K562 (cell line): Measurements from ENCODE around the gene PPM1F. TPM values are rescaled to one million over a fixed set of nuclear protein-coding genes. Genes with fewer than 3 reads are reported as not detected.

ENCODE experiments used
- ATAC-seq: fragments of 200-7000 bp; cut with Tn5 transposase; 3 replicates; pipeline ENCODE4 v1.9.1; 2020; ENCODE audit warnings: moderate library complexity
- BruUV-seq: library from RNA; stranded (reverse); fragments of 400-500 nt; replicated peaks from 2 replicates; lab custom pipeline; 2021; lab: Mats Ljungman, UMichigan
- CTCF ChIA-PET: fragments of 300-600 bp; formaldehyde crosslinking; extraction: SDS; loops from one replicate; lab custom pipeline; 2021; ENCODE audit warnings: low intra/inter-chr PET ratio; lab: Yijun Ruan, JAX
- POLR2A ChIA-PET: fragments of 300-600, 350-650 bp; sonication (Branson Sonifier 250); formaldehyde crosslinking; extraction: SDS; loops from one replicate; lab custom pipeline; 2021; ENCODE audit warnings: antibody characterized with exemption, inconsistent platforms; lab: Yijun Ruan, JAX
- DNase-seq, 4 experiments: peaks; one replicate each; pipeline versions ENCODE4 v3.0.0 to v3.0.0-alpha.2; 2011 to 2018; ENCODE audit warnings: low spot score in 3 of 4, mixed read lengths in 3 of 4; ENCODE audit errors: extremely low read depth in 1 of 4
- FAIRE-seq: peaks from 2 replicates; lab custom pipeline; 2011; peaks lifted over from hg19 to GRCh38; lab: Jason Lieb, UNC
- H2AFZ ChIP-seq: 2 replicates; pipeline ENCODE4 v1.6.0; 2011; ENCODE audit warnings: low read depth, low read length, control low read depth, inconsistent platforms
- H3K27ac ChIP-seq: fragments of 200-600 bp; 3 replicates; pipeline ENCODE4 v1.8.0; 2011; ENCODE audit warnings: low read depth, mild to moderate bottlenecking, control low read depth, inconsistent platforms, low read length, moderate library complexity, mixed read lengths; ENCODE audit errors: extremely low read depth
- H3K27me3 ChIP-seq, 2 experiments: fragments of 300-600 bp in 1 of 2; 2 replicates in 1 of 2; 3 replicates in 1 of 2; pipeline versions ENCODE4 v1.6.0 to v1.8.0; 2011; ENCODE audit warnings: inconsistent platforms in 2 of 2, low read length in 2 of 2, mild to moderate bottlenecking in 1 of 2, mixed read lengths in 1 of 2, moderate library complexity in 1 of 2; ENCODE audit not compliant: control insufficient read depth in 2 of 2, insufficient read depth in 2 of 2
- H3K36me3 ChIP-seq: fragments of 300-600 bp; 3 replicates; pipeline ENCODE4 v1.8.0; 2011; ENCODE audit warnings: mild to moderate bottlenecking, low read length, inconsistent platforms; ENCODE audit not compliant: control insufficient read depth, insufficient read depth
- H3K4me1 ChIP-seq, 2 experiments: fragments of 200-600 bp in 1 of 2; replicated peaks in 1 of 2; 2 replicates in 1 of 2; 3 replicates in 1 of 2; pipeline versions ENCODE4 v1.5.1 to v1.8.0; 2011; ENCODE audit warnings: inconsistent platforms in 2 of 2, low read length in 2 of 2, mild to moderate bottlenecking in 1 of 2, mixed read lengths in 1 of 2, moderate library complexity in 1 of 2; ENCODE audit not compliant: control insufficient read depth in 2 of 2, insufficient read depth in 2 of 2
- H3K4me2 ChIP-seq: 2 replicates; pipeline ENCODE4 v1.6.1; 2011; ENCODE audit warnings: low read length, control low read depth, inconsistent platforms, mixed read lengths; ENCODE audit not compliant: insufficient read depth
- H3K4me3 ChIP-seq: fragments of 200-600 bp; sonication (generic), shearing (Covaris generic); 2 replicates; pipeline ENCODE4 v1.5.1; 2016; ENCODE audit warnings: control low read depth, inconsistent platforms
- H3K79me2 ChIP-seq: fragments of 200-600 bp; 3 replicates; pipeline ENCODE4 v1.8.0; 2011; ENCODE audit warnings: low read length, inconsistent platforms; ENCODE audit not compliant: control insufficient read depth, insufficient read depth
- H3K9ac ChIP-seq, 2 experiments: 2 replicates each; pipeline versions ENCODE4 v1.6.0 to v1.6.1; 2011; ENCODE audit warnings: low read depth in 2 of 2, low read length in 2 of 2, control low read depth in 1 of 2, inconsistent platforms in 1 of 2, mild to moderate bottlenecking in 1 of 2, mixed read lengths in 1 of 2; ENCODE audit not compliant: insufficient read depth in 1 of 2
- H3K9me1 ChIP-seq: one replicate; pipeline ENCODE4 v1.6.0; 2011; ENCODE audit warnings: inconsistent platforms, mild to moderate bottlenecking, low read length, moderate library complexity; ENCODE audit not compliant: control insufficient read depth, insufficient read depth
- H3K9me3 ChIP-seq: replicated peaks from 2 replicates; pipeline ENCODE4 v1.5.1; 2011; ENCODE audit warnings: low read depth, low read length, inconsistent platforms; ENCODE audit not compliant: control insufficient read depth, insufficient read depth
- H4K20me1 ChIP-seq: replicated peaks from 2 replicates; pipeline ENCODE4 v1.6.1; 2011; ENCODE audit warnings: low read length, inconsistent platforms, mixed read lengths; ENCODE audit not compliant: control insufficient read depth, insufficient read depth
- JUNB ChIP-seq: fragments of 450-650 bp; formaldehyde crosslinking; conservative IDR thresholded peaks from 2 replicates; pipeline ENCODE4 v1.4.0; 2020; ENCODE audit warnings: mild to moderate bottlenecking
- RBBP5 ChIP-seq: fragments of 200-600 bp; sonication (generic); IDR thresholded peaks from 2 replicates; pipeline ENCODE4 v1.6.1; 2012; ENCODE audit warnings: borderline replicate concordance, mild to moderate bottlenecking, low read length, control low read depth, inconsistent platforms; ENCODE audit not compliant: insufficient read depth, poor library complexity, severe bottlenecking
- ZNF165 ChIP-seq: fragments of 250-450 bp; sonication (Bioruptor Pico); IDR thresholded peaks from 2 replicates; pipeline ENCODE4 v1.4.0; 2020; ENCODE audit warnings: borderline replicate concordance
- ZNF408 ChIP-seq: fragments of 250-450 bp; sonication (Bioruptor Pico); IDR thresholded peaks from 2 replicates; pipeline ENCODE4 v1.4.0; 2020; ENCODE audit warnings: low read depth, mild to moderate bottlenecking, moderate library complexity
- ZSCAN29 ChIP-seq: fragments of 450-650 bp; IDR thresholded peaks from 2 replicates; pipeline ENCODE4 v1.6.1; 2017
- WGBS: fragments of 100-300 bp; shearing (Covaris generic); methylation state at CpG from one replicate; pipeline ENCODE4 v1.1.6; 2016; ENCODE audit warnings: low coverage, mixed read lengths; ENCODE audit not compliant: insufficient coverage; ENCODE audit errors: missing lambda C conversion rate; 5-methylcytosine and 5-hydroxymethylcytosine counted together
- in situ Hi-C: fragments of 300-500 bp; cut with MboI; formaldehyde crosslinking; loops from 4 replicates; pipeline ENCODE4 v1.15.0; 2018; ENCODE audit warnings: inconsistent platforms, mixed read lengths
- intact Hi-C: fragments of 100-400 bp; cut with micrococcal nuclease; formaldehyde crosslinking; loops from 2 replicates; pipeline ENCODE4 v1.14.2; 2022
- polyA plus RNA-seq, 8 experiments: library from polyadenylated mRNA; depleted of rRNA in 4 of 8; stranded (reverse) in 5 of 8; unstranded in 3 of 8; fragments of >200 nt; fragmentation: Nextera tagmentation in 2 of 8; fragmentation: Illumina TruSeq in 1 of 8; extraction: Ambion mirVana in 2 of 8; extraction: Trizol in 1 of 8; gene quantifications; 2 replicates each; pipeline versions ENCODE4 v1.2.1 to v1.2.3, GENCODE V29; 2011 to 2014; ENCODE audit warnings: inconsistent platforms in 1 of 8, missing spikeins in 1 of 8
- total RNA-seq, 7 experiments: library from RNA; depleted of rRNA in 6 of 7; stranded (reverse); fragments of >200 nt in 6 of 7; fragmentation: Illumina TruSeq in 2 of 7; extraction: Trizol in 2 of 7; gene quantifications; 2 replicates each; pipeline versions ENCODE4 v1.2.1 to v1.2.3, GENCODE V29; 2011 to 2021; ENCODE audit warnings: low replicate concordance in 1 of 7
- TF ChIP-seq, protein P1 (sequence below): fragments of 450-650 bp; formaldehyde crosslinking; IDR thresholded peaks from 2 replicates; pipeline ENCODE4 v1.4.0; 2022; ENCODE audit warnings: missing genetic modification characterization
- TF ChIP-seq, protein P2 (sequence below): fragments of 250-450 bp; sonication (Bioruptor Pico); IDR thresholded peaks from 2 replicates; pipeline ENCODE4 v1.4.0; 2020
- TF ChIP-seq, protein P3 (sequence below): fragments of 250-450 bp; sonication (Bioruptor Pico); IDR thresholded peaks from 2 replicates; pipeline ENCODE4 v1.8.0; 2022; ENCODE audit warnings: inconsistent platforms, mild to moderate bottlenecking, moderate library complexity, borderline replicate concordance
- TF ChIP-seq, protein P4 (sequence below): fragments of 450-650 bp; formaldehyde crosslinking; IDR thresholded peaks from 2 replicates; pipeline ENCODE4 v1.4.0; 2020; ENCODE audit warnings: mild to moderate bottlenecking, mixed read lengths

The PPM1F gene
- total and polyA plus RNA-seq, 9 of the 15 experiments (the other 6 are each of a cell fraction or from before 2014, with no cell fraction given) = 2.1 to 159 (median 64.0) TPM

DNA sequence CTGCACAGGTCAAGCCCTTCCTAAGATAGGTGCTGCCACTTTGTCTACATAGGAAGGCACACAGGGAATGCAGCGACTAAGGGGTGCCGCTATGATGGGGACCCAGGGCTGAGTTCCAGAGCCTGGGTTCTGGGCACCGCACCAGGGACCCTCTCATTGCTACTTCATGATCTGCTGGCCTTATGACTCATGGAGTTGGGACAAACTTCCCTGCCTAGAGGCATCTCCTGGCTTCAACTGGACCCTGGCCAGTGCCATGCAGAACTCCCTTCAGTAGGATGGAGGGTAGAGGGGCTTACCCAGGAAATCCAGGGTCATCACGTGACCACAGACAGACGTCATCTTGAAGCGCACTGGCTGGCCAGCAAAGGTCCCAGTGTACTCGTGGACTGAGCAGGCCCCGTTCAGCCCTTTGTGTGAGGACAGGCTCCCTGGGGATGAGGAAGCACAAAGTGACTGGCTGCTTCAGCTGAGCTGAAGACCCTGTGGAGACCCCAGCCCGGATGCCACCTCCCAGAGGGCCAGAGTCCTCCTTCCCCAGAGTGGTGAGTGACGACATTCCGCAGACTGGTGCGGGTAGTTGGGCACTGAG is 21.5 kb upstream of the PPM1F start:
- H3K9me1 ChIP-seq = peaks cover 25% of the 10 kb centered on the region
- ChIA-PET CTCF (interaction anchor here (1.4 to 1.5 kb wide), 2 partner anchors 21 to 222 kb away, joined by 3 to 4 read pairs; partner anchors contain the start of gene PPM1F), POLR2A (interaction anchor here (0.8 to 22.7 kb wide), 5 partner anchors 8 to 107 kb away, joined by 3 to 382 read pairs (median 5); partner anchors contain the start of gene MAPK1)
- H2AFZ ChIP-seq = no peak overlapping the region
- peak overlapping the region in 1 of 2 experiments; percentile 18; a peak in 1 of 4 replicates for H3K9ac ChIP-seq
- H3K36me3 ChIP-seq = peaks cover 92% of the 10 kb centered on the region
- intact Hi-C loops = no loop called here
- H4K20me1 ChIP-seq = peaks cover 64% of the 10 kb centered on the region
- no peak overlapping the region for H3K4me2 ChIP-seq
- no peak overlapping the region for H3K4me3 ChIP-seq
- ATAC-seq (peak; percentile 1; the same call in 1 of the 3 replicates), FAIRE-seq (no peak), DNase-seq (no peak)
- H3K9me3 ChIP-seq = no peaks in the 10 kb centered on the region
- H3K79me2 ChIP-seq = peaks cover 12% of the 10 kb centered on the region; the same call in 2 of the 3 replicates
- BruUV-seq = no TSS peak
- 83% methylated on average over 12 of the region's 12 CpGs for WGBS
- peaks cover 0 to 23% of the 10 kb centered on the region in 2 experiments; a peak in 1 of 5 replicates for H3K4me1 ChIP-seq
- in situ Hi-C loops = no loop called here
- H3K27me3 ChIP-seq = no peaks in the 10 kb centered on the region
- no peak overlapping the region for H3K27ac ChIP-seq
- TF ChIP-seq, protein P1, sequence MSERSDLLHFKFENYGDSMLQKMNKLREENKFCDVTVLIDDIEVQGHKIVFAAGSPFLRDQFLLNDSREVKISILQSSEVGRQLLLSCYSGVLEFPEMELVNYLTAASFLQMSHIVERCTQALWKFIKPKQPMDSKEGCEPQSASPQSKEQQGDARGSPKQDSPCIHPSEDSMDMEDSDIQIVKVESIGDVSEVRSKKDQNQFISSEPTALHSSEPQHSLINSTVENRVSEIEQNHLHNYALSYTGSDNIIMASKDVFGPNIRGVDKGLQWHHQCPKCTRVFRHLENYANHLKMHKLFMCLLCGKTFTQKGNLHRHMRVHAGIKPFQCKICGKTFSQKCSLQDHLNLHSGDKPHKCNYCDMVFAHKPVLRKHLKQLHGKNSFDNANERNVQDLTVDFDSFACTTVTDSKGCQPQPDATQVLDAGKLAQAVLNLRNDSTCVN (CRISPR knock-in tag) = 0 out of 2 replicates have a peak, but pooled peaks have one; percentile 8
- TF ChIP-seq ZNF165 (CRISPR knock-in tag) = 0 out of 2 replicates have a peak, but pooled peaks have one; percentile 4
- TF ChIP-seq RBBP5 = peak; percentile 6
- TF ChIP-seq, protein P2, sequence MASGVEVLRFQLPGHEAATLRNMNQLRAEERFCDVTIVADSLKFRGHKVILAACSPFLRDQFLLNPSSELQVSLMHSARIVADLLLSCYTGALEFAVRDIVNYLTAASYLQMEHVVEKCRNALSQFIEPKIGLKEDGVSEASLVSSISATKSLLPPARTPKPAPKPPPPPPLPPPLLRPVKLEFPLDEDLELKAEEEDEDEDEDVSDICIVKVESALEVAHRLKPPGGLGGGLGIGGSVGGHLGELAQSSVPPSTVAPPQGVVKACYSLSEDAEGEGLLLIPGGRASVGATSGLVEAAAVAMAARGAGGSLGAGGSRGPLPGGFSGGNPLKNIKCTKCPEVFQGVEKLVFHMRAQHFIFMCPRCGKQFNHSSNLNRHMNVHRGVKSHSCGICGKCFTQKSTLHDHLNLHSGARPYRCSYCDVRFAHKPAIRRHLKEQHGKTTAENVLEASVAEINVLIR (CRISPR knock-in tag) = no peak
- no peak for TF ChIP-seq ZSCAN29
- TF ChIP-seq, protein P3, sequence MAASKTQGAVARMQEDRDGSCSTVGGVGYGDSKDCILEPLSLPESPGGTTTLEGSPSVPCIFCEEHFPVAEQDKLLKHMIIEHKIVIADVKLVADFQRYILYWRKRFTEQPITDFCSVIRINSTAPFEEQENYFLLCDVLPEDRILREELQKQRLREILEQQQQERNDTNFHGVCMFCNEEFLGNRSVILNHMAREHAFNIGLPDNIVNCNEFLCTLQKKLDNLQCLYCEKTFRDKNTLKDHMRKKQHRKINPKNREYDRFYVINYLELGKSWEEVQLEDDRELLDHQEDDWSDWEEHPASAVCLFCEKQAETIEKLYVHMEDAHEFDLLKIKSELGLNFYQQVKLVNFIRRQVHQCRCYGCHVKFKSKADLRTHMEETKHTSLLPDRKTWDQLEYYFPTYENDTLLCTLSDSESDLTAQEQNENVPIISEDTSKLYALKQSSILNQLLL (CRISPR knock-in tag) = peak; percentile 34; the same call in 1 of the 2 replicates
- peak; percentile 39; the same call in 1 of the 2 replicates for TF ChIP-seq ZNF408 (CRISPR knock-in tag)
- TF ChIP-seq JUNB (CRISPR knock-in tag) = peak; percentile 14; the same call in 1 of the 2 replicates
- TF ChIP-seq, protein P4, sequence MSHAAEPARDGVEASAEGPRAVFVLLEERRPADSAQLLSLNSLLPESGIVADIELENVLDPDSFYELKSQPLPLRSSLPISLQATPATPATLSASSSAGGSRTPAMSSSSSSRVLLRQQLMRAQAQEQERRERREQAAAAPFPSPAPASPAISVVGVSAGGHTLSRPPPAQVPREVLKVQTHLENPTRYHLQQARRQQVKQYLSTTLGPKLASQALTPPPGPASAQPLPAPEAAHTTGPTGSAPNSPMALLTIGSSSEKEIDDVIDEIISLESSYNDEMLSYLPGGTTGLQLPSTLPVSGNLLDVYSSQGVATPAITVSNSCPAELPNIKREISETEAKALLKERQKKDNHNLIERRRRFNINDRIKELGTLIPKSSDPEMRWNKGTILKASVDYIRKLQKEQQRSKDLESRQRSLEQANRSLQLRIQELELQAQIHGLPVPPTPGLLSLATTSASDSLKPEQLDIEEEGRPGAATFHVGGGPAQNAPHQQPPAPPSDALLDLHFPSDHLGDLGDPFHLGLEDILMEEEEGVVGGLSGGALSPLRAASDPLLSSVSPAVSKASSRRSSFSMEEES (CRISPR knock-in tag) = peak; percentile 95
